CD4-positive, CD25-positive, alpha-beta regulatory T cell (primary cell): ENCODE measurements around the gene PRDM16. TPM values are rescaled to one million over a fixed set of nuclear protein-coding genes. Genes with fewer than 3 reads are reported as not detected.

ENCODE experiments used
- ATAC-seq, 2 donors: fragments of 150-1000 bp; cut with Tn5 transposase; one replicate each; pipeline ENCODE4 v1.10.0; 2021; ENCODE audit warnings: low read depth in 2 of 2, moderate number of reproducible peaks in 2 of 2, moderate library complexity in 1 of 2
- DNase-seq, 3 donors: peaks; one replicate each; pipeline versions ENCODE4 v3.0.0 to v3.0.0-alpha.2; 2012 to 2022; ENCODE audit warnings: mixed read lengths in 1 of 3
- H3K27ac ChIP-seq: one replicate; pipeline ENCODE4 v1.7.0; 2013; ENCODE audit warnings: mild to moderate bottlenecking, low read length; ENCODE audit not compliant: insufficient read depth, poor library complexity, severe bottlenecking
- H3K27me3 ChIP-seq: one replicate; pipeline ENCODE4 v1.7.0; 2013; ENCODE audit warnings: low read length; ENCODE audit not compliant: control insufficient read depth, insufficient read depth
- H3K36me3 ChIP-seq: one replicate; pipeline ENCODE4 v1.7.0; 2013; ENCODE audit warnings: mild to moderate bottlenecking, low read length, moderate library complexity; ENCODE audit not compliant: control insufficient read depth, insufficient read depth
- H3K4me1 ChIP-seq: 2 replicates; pipeline ENCODE4 v1.7.0; 2013; ENCODE audit warnings: mild to moderate bottlenecking, low read length; ENCODE audit not compliant: insufficient read depth, control insufficient read depth, poor library complexity, severe bottlenecking
- H3K4me3 ChIP-seq: one replicate; pipeline ENCODE4 v1.7.0; 2013; ENCODE audit warnings: low read depth, mild to moderate bottlenecking, low read length, moderate library complexity
- H3K9me3 ChIP-seq, 2 experiments: 1 replicate in 1 of 2; 2 replicates in 1 of 2; pipeline ENCODE4 v1.7.0; 2013; ENCODE audit warnings: low read length in 2 of 2, mild to moderate bottlenecking in 1 of 2, moderate library complexity in 1 of 2; ENCODE audit not compliant: control insufficient read depth in 2 of 2
- H3K27ac Mint-ChIP-seq, 3 donors: one replicate each; pipeline ENCODE4 v1.8.0; 2020 to 2022; ENCODE audit warnings: mild to moderate bottlenecking in 3 of 3, mixed read lengths in 3 of 3, moderate library complexity in 2 of 3
- H3K27me3 Mint-ChIP-seq: one replicate; pipeline ENCODE4 v1.8.0; 2022; ENCODE audit warnings: mild to moderate bottlenecking, mixed read lengths
- H3K36me3 Mint-ChIP-seq: one replicate; pipeline ENCODE4 v1.8.0; 2020; ENCODE audit warnings: mixed read lengths
- H3K4me1 Mint-ChIP-seq, 4 donors: one replicate each; pipeline ENCODE4 v1.8.0; 2020 to 2022; ENCODE audit warnings: mixed read lengths in 4 of 4, mild to moderate bottlenecking in 1 of 4
- H3K4me3 Mint-ChIP-seq, 4 donors: one replicate each; pipeline ENCODE4 v1.8.0; 2020 to 2022; ENCODE audit warnings: mild to moderate bottlenecking in 4 of 4, mixed read lengths in 4 of 4, moderate library complexity in 3 of 4
- H3K9me3 Mint-ChIP-seq, 7 donors: one replicate each; pipeline ENCODE4 v1.8.0; 2020 to 2022; ENCODE audit warnings: mixed read lengths in 7 of 7, mild to moderate bottlenecking in 3 of 7, moderate library complexity in 2 of 7
- polyA plus RNA-seq, 4 donors: library from polyadenylated mRNA; unstranded; fragments of 300-500 nt; fragmentation: Illumina TruSeq; gene quantifications; one replicate each; pipeline ENCODE4 v1.2.3, GENCODE V29; 2021
- total RNA-seq: library from RNA; stranded (reverse); gene quantifications from one replicate; pipeline ENCODE4 v1.2.3, GENCODE V29; 2022

Gene PRDM16
- total and polyA plus RNA-seq, 5 donors from 2014 or later, result 0.27 TPM; not detected in 4

GRCh38 chr1:3432306-3432705, 363.3 kb downstream of the PRDM16 start:
- Histone ChIP-seq H3K9me3 (no peaks in the 10 kb centered on the region), H3K27ac (no peak overlapping the region), H3K36me3 (no peaks in the 10 kb centered on the region), H3K4me1 (no peaks in the 10 kb centered on the region), H3K27me3 (no peaks in the 10 kb centered on the region), H3K4me3 (no peak overlapping the region)
- Mint-ChIP-seq H3K36me3 (no peaks in the 10 kb centered on the region), H3K4me1 (no peaks in the 10 kb centered on the region), H3K27ac (no peak overlapping the region), H3K4me3 (no peak overlapping the region), H3K27me3 (no peaks in the 10 kb centered on the region), H3K9me3 (no peaks in the 10 kb centered on the region)
- ATAC-seq (no peak), DNase-seq (no peak)

- no peaks in the 10 kb centered on the region for H3K36me3 Mint-ChIP-seq
- no peak overlapping the region for H3K4me3 Mint-ChIP-seq
- H3K4me1 Mint-ChIP-seq, result no peaks in the 10 kb centered on the region
- Histone ChIP-seq H3K4me1 (no peaks in the 10 kb centered on the region), H3K4me3 (no peak overlapping the region), H3K36me3 (no peaks in the 10 kb centered on the region), H3K27ac (no peak overlapping the region), H3K27me3 (no peaks in the 10 kb centered on the region), H3K9me3 (no peaks in the 10 kb centered on the region)
- no peaks in the 10 kb centered on the region for H3K9me3 Mint-ChIP-seq
- H3K27me3 Mint-ChIP-seq, result no peaks in the 10 kb centered on the region
- peak overlapping the region in 1 of 3 donors; percentile 56 for H3K27ac Mint-ChIP-seq
- ATAC-seq (no peak), DNase-seq (no peak)
Measured at GRCh38 chr1:3433076-3433475, 364.1 kb downstream of the PRDM16 start.

- H3K27me3 ChIP-seq, result no peaks in the 10 kb centered on the region
- H3K27ac Mint-ChIP-seq, result no peak overlapping the region
- no peak overlapping the region for H3K4me3 ChIP-seq
- H3K4me3 Mint-ChIP-seq, result no peak overlapping the region
- H3K27me3 Mint-ChIP-seq, result no peaks in the 10 kb centered on the region
- no peaks in the 10 kb centered on the region for H3K36me3 ChIP-seq
- H3K27ac ChIP-seq, result no peak overlapping the region
- H3K4me1 Mint-ChIP-seq, result no peaks in the 10 kb centered on the region
- H3K36me3 Mint-ChIP-seq, result no peaks in the 10 kb centered on the region
- H3K9me3 ChIP-seq, result no peaks in the 10 kb centered on the region
- no peaks in the 10 kb centered on the region for H3K4me1 ChIP-seq
- no peak for DNase-seq
- H3K9me3 Mint-ChIP-seq, result no peaks in the 10 kb centered on the region
- no peak for ATAC-seq
Measured at GRCh38 chr1:3433596-3434320, 364.8 kb downstream of the PRDM16 start.

- no peak overlapping the region for H3K4me3 ChIP-seq
- H3K4me1 ChIP-seq, result no peaks in the 10 kb centered on the region
- Mint-ChIP-seq H3K27me3 (no peaks in the 10 kb centered on the region), H3K27ac (no peak overlapping the region), H3K9me3 (no peaks in the 10 kb centered on the region), H3K36me3 (no peaks in the 10 kb centered on the region), H3K4me1 (no peaks in the 10 kb centered on the region), H3K4me3 (peak overlapping the region in 1 of 4 donors; percentile 27)
- H3K27ac ChIP-seq, result no peak overlapping the region
- DNase-seq, result no peak
- H3K27me3 ChIP-seq, result no peaks in the 10 kb centered on the region
- ATAC-seq, result no peak
- H3K9me3 ChIP-seq, result no peaks in the 10 kb centered on the region
- no peaks in the 10 kb centered on the region for H3K36me3 ChIP-seq
Measured at GRCh38 chr1:3434406-3435110, 365.6 kb downstream of the PRDM16 start.

- no peak overlapping the region for H3K27ac ChIP-seq
- no peak overlapping the region for H3K4me3 ChIP-seq
- no peaks in the 10 kb centered on the region for H3K4me1 Mint-ChIP-seq
- H3K27me3 ChIP-seq, result no peaks in the 10 kb centered on the region
- ATAC-seq (no peak), DNase-seq (no peak)
- no peaks in the 10 kb centered on the region for H3K4me1 ChIP-seq
- H3K36me3 Mint-ChIP-seq, result no peaks in the 10 kb centered on the region
- no peak overlapping the region for H3K4me3 Mint-ChIP-seq
- no peaks in the 10 kb centered on the region for H3K9me3 Mint-ChIP-seq
- H3K27ac Mint-ChIP-seq, result no peak overlapping the region
- no peaks in the 10 kb centered on the region for H3K27me3 Mint-ChIP-seq
- no peaks in the 10 kb centered on the region for H3K9me3 ChIP-seq
- H3K36me3 ChIP-seq, result no peaks in the 10 kb centered on the region
Measured at GRCh38 chr1:3435666-3436065, 366.7 kb downstream of the PRDM16 start.

GRCh38 chr1:3436451-3436850, 367.4 kb downstream of the PRDM16 start:
- Mint-ChIP-seq H3K27me3 (peaks cover 2% of the 10 kb centered on the region), H3K4me1 (no peaks in the 10 kb centered on the region), H3K9me3 (no peaks in the 10 kb centered on the region), H3K4me3 (no peak overlapping the region), H3K27ac (no peak overlapping the region), H3K36me3 (no peaks in the 10 kb centered on the region)
- Histone ChIP-seq H3K27me3 (no peaks in the 10 kb centered on the region), H3K4me3 (no peak overlapping the region), H3K9me3 (no peaks in the 10 kb centered on the region), H3K4me1 (no peaks in the 10 kb centered on the region), H3K27ac (no peak overlapping the region), H3K36me3 (no peaks in the 10 kb centered on the region)
- no peak for ATAC-seq
- DNase-seq, result no peak

GRCh38 chr1:3436901-3437300, 367.9 kb downstream of the PRDM16 start:
- Mint-ChIP-seq H3K4me3 (no peak overlapping the region), H3K27ac (no peak overlapping the region), H3K27me3 (peaks cover 4% of the 10 kb centered on the region), H3K36me3 (no peaks in the 10 kb centered on the region), H3K9me3 (no peaks in the 10 kb centered on the region), H3K4me1 (no peaks in the 10 kb centered on the region)
- no peaks in the 10 kb centered on the region for H3K4me1 ChIP-seq
- H3K36me3 ChIP-seq, result no peaks in the 10 kb centered on the region
- no peaks in the 10 kb centered on the region for H3K9me3 ChIP-seq
- DNase-seq, result no peak
- no peak overlapping the region for H3K27ac ChIP-seq
- H3K27me3 ChIP-seq, result no peaks in the 10 kb centered on the region
- no peak overlapping the region for H3K4me3 ChIP-seq
- ATAC-seq, result no peak

DNA sequence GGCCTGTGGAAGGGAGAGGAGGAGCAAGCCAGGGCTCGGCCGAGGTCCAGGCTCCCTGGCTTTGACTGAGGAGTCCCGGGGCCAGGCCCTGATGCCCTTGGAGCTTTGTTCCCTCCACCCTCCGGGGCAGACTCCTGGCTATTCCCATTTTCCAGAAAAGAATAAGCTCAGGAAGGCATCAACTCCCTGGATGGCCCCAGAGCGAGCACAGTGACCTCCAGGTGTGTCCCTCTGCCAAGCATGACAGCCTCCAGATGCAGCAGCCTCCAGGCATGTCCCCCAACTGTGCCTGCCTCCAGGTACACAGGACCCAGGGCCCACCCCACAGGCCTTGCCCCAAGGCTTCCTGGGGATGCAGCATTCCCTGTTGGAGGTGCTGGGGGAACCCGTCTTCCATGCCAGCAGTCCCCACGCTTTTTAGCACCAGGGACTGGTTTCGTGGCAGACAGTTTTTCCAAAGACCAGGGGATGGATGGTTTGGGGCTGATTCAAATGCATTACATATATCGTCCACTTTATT, 369.7 kb downstream of the PRDM16 start:
- Histone ChIP-seq H3K9me3 (no peaks in the 10 kb centered on the region), H3K4me3 (no peak overlapping the region), H3K27ac (no peak overlapping the region), H3K4me1 (no peaks in the 10 kb centered on the region), H3K27me3 (no peaks in the 10 kb centered on the region), H3K36me3 (no peaks in the 10 kb centered on the region)
- DNase-seq, result no peak
- Mint-ChIP-seq H3K36me3 (no peaks in the 10 kb centered on the region), H3K4me1 (no peaks in the 10 kb centered on the region), H3K4me3 (no peak overlapping the region), H3K9me3 (no peaks in the 10 kb centered on the region), H3K27ac (no peak overlapping the region), H3K27me3 (peaks cover 4% of the 10 kb centered on the region)
- no peak for ATAC-seq
